OCI-LY1 (cell line): Measurements from ENCODE around the gene HOXB6.

ENCODE experiments used
- EZH2 ChIP-seq: fragments of 200-600 bp; sonication (generic), shearing (Covaris generic); IDR thresholded peaks from 2 replicates; pipeline ENCODE4 v1.8.0; 2017; ENCODE audit warnings: borderline replicate concordance, mixed run types, mild to moderate bottlenecking, antibody characterized with exemption, low read length, moderate library complexity, mixed read lengths
- TF ChIP-seq, protein P1 (sequence below): fragments of 200-600 bp; sonication (generic), shearing (Covaris generic); IDR thresholded peaks from 2 replicates; pipeline ENCODE4 v1.5.1; 2017; ENCODE audit warnings: mild to moderate bottlenecking, antibody characterized with exemption, low read length, moderate library complexity, mixed read lengths

DNA sequence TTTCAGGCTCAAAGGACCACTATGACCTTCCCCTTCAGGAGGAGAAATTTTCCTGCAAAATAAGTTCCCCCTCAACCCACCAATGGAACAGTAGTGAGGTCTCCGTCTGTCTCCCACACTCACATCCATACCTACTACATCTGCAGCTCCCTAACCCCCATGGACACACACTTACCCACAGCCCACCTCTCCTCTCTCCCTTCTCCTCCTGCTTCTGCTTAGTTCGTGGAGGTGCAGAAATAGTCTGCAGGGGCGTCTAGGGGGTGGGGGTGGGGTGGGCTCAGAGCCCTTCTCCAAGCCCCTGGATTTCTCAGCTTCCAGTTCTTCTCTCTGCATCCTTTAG is 35.6 kb downstream of the HOXB6 start:
- TF ChIP-seq, protein P1, sequence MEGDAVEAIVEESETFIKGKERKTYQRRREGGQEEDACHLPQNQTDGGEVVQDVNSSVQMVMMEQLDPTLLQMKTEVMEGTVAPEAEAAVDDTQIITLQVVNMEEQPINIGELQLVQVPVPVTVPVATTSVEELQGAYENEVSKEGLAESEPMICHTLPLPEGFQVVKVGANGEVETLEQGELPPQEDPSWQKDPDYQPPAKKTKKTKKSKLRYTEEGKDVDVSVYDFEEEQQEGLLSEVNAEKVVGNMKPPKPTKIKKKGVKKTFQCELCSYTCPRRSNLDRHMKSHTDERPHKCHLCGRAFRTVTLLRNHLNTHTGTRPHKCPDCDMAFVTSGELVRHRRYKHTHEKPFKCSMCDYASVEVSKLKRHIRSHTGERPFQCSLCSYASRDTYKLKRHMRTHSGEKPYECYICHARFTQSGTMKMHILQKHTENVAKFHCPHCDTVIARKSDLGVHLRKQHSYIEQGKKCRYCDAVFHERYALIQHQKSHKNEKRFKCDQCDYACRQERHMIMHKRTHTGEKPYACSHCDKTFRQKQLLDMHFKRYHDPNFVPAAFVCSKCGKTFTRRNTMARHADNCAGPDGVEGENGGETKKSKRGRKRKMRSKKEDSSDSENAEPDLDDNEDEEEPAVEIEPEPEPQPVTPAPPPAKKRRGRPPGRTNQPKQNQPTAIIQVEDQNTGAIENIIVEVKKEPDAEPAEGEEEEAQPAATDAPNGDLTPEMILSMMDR = no peak
- no peak for TF ChIP-seq EZH2
